Adrenal gland (tissue), 12 donors: ENCODE data around the gene VSIG10. TPM values are rescaled to one million over a fixed set of nuclear protein-coding genes. Genes with fewer than 3 reads are reported as not detected.
A peak's percentile ranks its signal among the peaks of the same experiment; 100 is the strongest.

Experiments used
- DNase-seq, 7 donors: peaks; one replicate each; pipeline ENCODE4 v3.0.0-alpha.2; 2019 to 2020
- H3K27ac ChIP-seq, 5 donors: fragments of 200-600 bp; sonication (generic) in 4 of 5; 1 replicate in 3 of 5; 2 replicates in 2 of 5; pipeline versions ENCODE4 v1.5.1 to v1.8.0; 2016 to 2020; ENCODE audit warnings: mild to moderate bottlenecking in 1 of 5
- H3K27me3 ChIP-seq: fragments of 200-600 bp; 2 replicates; pipeline ENCODE4 v1.8.0; 2021
- H3K36me3 ChIP-seq, 2 donors: fragments of 200-600 bp; replicated peaks in 1 of 2; 1 replicate in 1 of 2; 2 replicates in 1 of 2; pipeline versions ENCODE4 v1.5.1 to v1.8.0; 2018 to 2022
- H3K4me1 ChIP-seq, 2 donors: fragments of 200-600 bp; replicated peaks in 1 of 2; 1 replicate in 1 of 2; 2 replicates in 1 of 2; pipeline versions ENCODE4 v1.5.1 to v1.8.0; 2018 to 2021
- H3K4me3 ChIP-seq, 4 donors: fragments of 200-600 bp; sonication (generic) in 3 of 4; one replicate each; pipeline ENCODE4 v1.5.1; 2016 to 2018
- H3K9me3 ChIP-seq, 3 donors: fragments of 200-600 bp; sonication (generic) in 1 of 3; replicated peaks in 1 of 3; 1 replicate in 2 of 3; 2 replicates in 1 of 3; pipeline versions ENCODE4 v1.5.1 to v1.8.0; 2016 to 2021
- POLR2A ChIP-seq, 2 donors: fragments of 450-650 bp; IDR thresholded peaks; one replicate each; pipeline ENCODE4 v1.6.1; 2017; ENCODE audit warnings: antibody characterized with exemption in 2 of 2, mild to moderate bottlenecking in 2 of 2, moderate library complexity in 1 of 2
- WGBS, 4 donors: extraction: QIAGEN DNeasy Blood & Tissue Kit in 2 of 4; methylation state at CpG; one replicate each; pipeline versions ENCODE4 v1.1.5 to v1.1.7; 2013 to 2017; 5-methylcytosine and 5-hydroxymethylcytosine counted together
- intact Hi-C, 2 donors: fragments of 100-400 bp; cut with DNase I; formaldehyde crosslinking; loops; one replicate each; pipeline versions ENCODE4 v1.14.1 to v1.15.0; 2022 to 2023
- polyA plus RNA-seq, 3 donors: library from polyadenylated mRNA; stranded (reverse); fragments of 200-250 nt in 2 of 3; fragments of 350-450 nt in 1 of 3; fragmentation: Illumina TruSeq in 1 of 3; extraction: RNeasy Lipid Tissue Mini Kit (QIAGEN cat#74804) in 1 of 3; gene quantifications; one replicate each; pipeline ENCODE4 v1.2.3, GENCODE V29; 2013 to 2014
- total RNA-seq, 9 donors: library from RNA; depleted of rRNA in 4 of 9; stranded (reverse); fragments of >200 nt in 4 of 9; fragments of 120-200 nt in 1 of 9; fragmentation: NEBNext Ultra II Directional in 1 of 9; extraction: Animal tissue kit (Norgen Biotek cat#: 25700) in 1 of 9; gene quantifications; one replicate each; pipeline versions ENCODE4 v1.1.0 to v1.2.4, GENCODE V29; 2013 to 2023
- TF ChIP-seq, protein P1 (sequence below), 6 experiments: fragments of 450-650 bp in 4 of 6; fragments of 200-600 bp in 2 of 6; sonication (generic) in 1 of 6; IDR thresholded peaks; 1 replicate in 5 of 6; 2 replicates in 1 of 6; pipeline versions ENCODE4 v1.5.1 to v1.8.0; 2016 to 2021; ENCODE audit warnings: antibody characterized with exemption in 6 of 6, mild to moderate bottlenecking in 2 of 6, moderate library complexity in 1 of 6
- donor health status: healthy with polysubstance abuse.
- donor health status: Bipolar disorder and iron deficiency.
- donor health status: DM: yes; HTN: yes; CAD: no.
- donor health status: DM: no; HTN: no; CAD: no.
- donor health status: DM: no; HTN: no; CAD: no.
- donor health status: DM: yes; HTN: yes; CAD: no.

VSIG10 gene
- total and polyA plus RNA-seq, 12 donors = 22.6 to 87.6 (median 53.0) TPM

DNA sequence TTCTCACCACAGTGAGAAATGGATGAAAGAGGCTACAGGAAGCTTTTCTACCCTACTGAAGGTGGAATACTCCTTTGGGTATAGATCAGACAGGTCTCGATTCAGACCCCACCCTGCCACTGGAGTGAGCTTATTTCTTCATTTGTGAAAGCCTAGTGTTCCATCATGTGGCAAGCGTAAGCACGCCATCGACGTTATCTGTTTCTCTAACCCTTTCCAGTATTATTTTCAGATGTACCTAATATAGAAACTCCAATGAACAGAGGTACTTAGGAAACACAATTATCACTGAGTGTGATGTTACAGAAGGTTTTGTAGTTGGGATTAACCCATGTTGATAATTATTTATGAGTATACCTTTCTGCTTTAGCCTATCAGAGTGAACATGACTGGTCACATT is 44.5 kb upstream of the VSIG10 start:
- Histone ChIP-seq H3K9me3 (no peaks in the 10 kb centered on the region), H3K4me1 (peaks cover 2 to 19% of the 10 kb centered on the region in 2 donors), H3K27ac (no peak overlapping the region), H3K36me3 (peaks cover 0 to 66% of the 10 kb centered on the region in 2 donors), H3K27me3 (no peaks in the 10 kb centered on the region), H3K4me3 (no peak overlapping the region)
- WGBS, 4 donors = 89 to 94% (median 91%) methylated on average over 5 of the region's 5 CpGs
- intact Hi-C loops = no loop called here
- TF ChIP-seq POLR2A (IDR thresholded peaks at IDR 0.05) = no peak
- TF ChIP-seq, protein P1, sequence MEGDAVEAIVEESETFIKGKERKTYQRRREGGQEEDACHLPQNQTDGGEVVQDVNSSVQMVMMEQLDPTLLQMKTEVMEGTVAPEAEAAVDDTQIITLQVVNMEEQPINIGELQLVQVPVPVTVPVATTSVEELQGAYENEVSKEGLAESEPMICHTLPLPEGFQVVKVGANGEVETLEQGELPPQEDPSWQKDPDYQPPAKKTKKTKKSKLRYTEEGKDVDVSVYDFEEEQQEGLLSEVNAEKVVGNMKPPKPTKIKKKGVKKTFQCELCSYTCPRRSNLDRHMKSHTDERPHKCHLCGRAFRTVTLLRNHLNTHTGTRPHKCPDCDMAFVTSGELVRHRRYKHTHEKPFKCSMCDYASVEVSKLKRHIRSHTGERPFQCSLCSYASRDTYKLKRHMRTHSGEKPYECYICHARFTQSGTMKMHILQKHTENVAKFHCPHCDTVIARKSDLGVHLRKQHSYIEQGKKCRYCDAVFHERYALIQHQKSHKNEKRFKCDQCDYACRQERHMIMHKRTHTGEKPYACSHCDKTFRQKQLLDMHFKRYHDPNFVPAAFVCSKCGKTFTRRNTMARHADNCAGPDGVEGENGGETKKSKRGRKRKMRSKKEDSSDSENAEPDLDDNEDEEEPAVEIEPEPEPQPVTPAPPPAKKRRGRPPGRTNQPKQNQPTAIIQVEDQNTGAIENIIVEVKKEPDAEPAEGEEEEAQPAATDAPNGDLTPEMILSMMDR (IDR thresholded peaks at IDR 0.05) = no peak
- no peak for DNase-seq

DNA sequence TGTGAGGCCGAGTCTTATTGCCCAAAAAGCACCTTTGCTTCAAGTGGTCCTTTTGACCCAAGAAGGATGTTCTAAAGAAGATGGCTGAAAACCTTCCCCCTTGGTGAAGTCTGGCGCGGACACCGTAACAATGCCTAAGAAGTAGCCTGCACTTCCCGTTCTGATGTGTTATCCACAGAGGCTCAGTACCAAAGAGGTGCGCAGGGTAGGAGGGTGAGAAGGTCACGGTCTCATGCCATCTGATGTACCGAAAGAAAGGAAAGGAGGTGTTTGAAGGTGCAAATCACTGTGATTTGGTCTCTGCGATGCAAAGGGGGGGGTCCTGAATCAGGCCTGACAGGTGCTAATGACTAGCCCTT is 42.0 kb upstream of the VSIG10 start:
- DNase-seq = no peak
- Histone ChIP-seq H3K4me3 (no peak overlapping the region), H3K9me3 (no peaks in the 10 kb centered on the region), H3K27me3 (no peaks in the 10 kb centered on the region), H3K36me3 (peaks cover 0 to 74% of the 10 kb centered on the region in 2 donors), H3K27ac (peak overlapping the region in 1 of 5 donors; percentile 10), H3K4me1 (peaks cover 17 to 39% of the 10 kb centered on the region in 2 donors)
- WGBS, 4 donors = 69 to 79% (median 74%) methylated on average over 9 of the region's 9 CpGs
- no peak for TF ChIP-seq POLR2A (IDR thresholded peaks at IDR 0.05)
- TF ChIP-seq, protein P1 (IDR thresholded peaks at IDR 0.05) = no peak
- intact Hi-C loops = no loop called here

GRCh38 chr12:118145113-118145797 is 41.4 kb upstream of the VSIG10 start:
- intact Hi-C loops = no loop called here
- Histone ChIP-seq H3K4me1 (peaks cover 20 to 45% of the 10 kb centered on the region in 2 donors), H3K36me3 (peaks cover 0 to 77% of the 10 kb centered on the region in 2 donors), H3K4me3 (no peak overlapping the region), H3K27ac (peak overlapping the region in 1 of 5 donors; percentile 10), H3K27me3 (no peaks in the 10 kb centered on the region), H3K9me3 (no peaks in the 10 kb centered on the region)
- no peak for DNase-seq
- TF ChIP-seq, protein P1 (IDR thresholded peaks at IDR 0.05) = no peak
- TF ChIP-seq POLR2A (IDR thresholded peaks at IDR 0.05) = no peak
- 71 to 81% (median 74%) methylated on average over 7 of the region's 7 CpGs for WGBS, 4 donors

- Histone ChIP-seq H3K4me3 (no peak overlapping the region), H3K27ac (peak overlapping the region in 1 of 5 donors; percentile 37), H3K27me3 (no peaks in the 10 kb centered on the region), H3K36me3 (peaks cover 0 to 78% of the 10 kb centered on the region in 2 donors), H3K9me3 (no peaks in the 10 kb centered on the region), H3K4me1 (peaks cover 23 to 52% of the 10 kb centered on the region in 2 donors)
- TF ChIP-seq, protein P1 (IDR thresholded peaks at IDR 0.05) = no peak
- no peak for TF ChIP-seq POLR2A (IDR thresholded peaks at IDR 0.05)
- DNase-seq = no peak
- intact Hi-C loops = no loop called here
- WGBS, 4 donors = 75 to 86% (median 79%) methylated on average over 9 to 13 of the region's 13 CpGs
Measured at GRCh38 chr12:118144499-118144898, 40.7 kb upstream of the VSIG10 start.
